Upper lobe of left lung (tissue), 6 donors: ENCODE measurements around the gene SLC25A52. TPM values are rescaled to one million over a fixed set of nuclear protein-coding genes. Genes with fewer than 3 reads are reported as not detected.

Experiments
- ATAC-seq, 2 donors: fragments of 200-7000 bp; cut with Tn5 transposase; one replicate each; pipeline ENCODE4 v1.9.1; 2022; ENCODE audit warnings: mild to moderate bottlenecking in 2 of 2, moderate library complexity in 2 of 2; ENCODE audit not compliant: low FRiP score in 2 of 2
- DNase-seq, 2 donors: peaks; one replicate each; pipeline ENCODE4 v3.0.0-alpha.2; 2019 to 2020
- H3K27ac ChIP-seq, 4 donors: fragments of 200-600 bp; sonication (generic); one replicate each; pipeline ENCODE4 v1.5.1; 2016 to 2019
- H3K27me3 ChIP-seq, 4 donors: fragments of 200-600 bp; sonication (generic); one replicate each; pipeline ENCODE4 v1.5.1; 2017 to 2019
- H3K36me3 ChIP-seq, 4 donors: fragments of 200-600 bp; sonication (generic); one replicate each; pipeline ENCODE4 v1.5.1; 2016 to 2019
- H3K4me1 ChIP-seq, 4 donors: fragments of 200-600 bp; sonication (generic); one replicate each; pipeline ENCODE4 v1.5.1; 2018 to 2019
- H3K4me3 ChIP-seq, 4 donors: fragments of 200-600 bp; sonication (generic); one replicate each; pipeline ENCODE4 v1.5.1; 2017 to 2019; ENCODE audit warnings: mild to moderate bottlenecking in 2 of 4, moderate library complexity in 1 of 4
- H3K9me3 ChIP-seq, 4 donors: fragments of 200-600 bp; sonication (generic); one replicate each; pipeline ENCODE4 v1.5.1; 2018 to 2019
- CTCF ChIP-seq, 6 experiments: fragments of 450-650 bp in 4 of 6; fragments of 200-600 bp in 2 of 6; sonication (generic) in 2 of 6; IDR thresholded peaks; one replicate each; pipeline ENCODE4 v1.5.1; 2016 to 2019; ENCODE audit warnings: antibody characterized with exemption in 6 of 6
- EP300 ChIP-seq, 4 donors: sonication (generic); formaldehyde crosslinking; IDR thresholded peaks; one replicate each; pipeline ENCODE4 v1.5.1; 2017; ENCODE audit warnings: antibody characterized with exemption in 4 of 4, control low read depth in 2 of 4
- POLR2A ChIP-seq, 4 donors: fragments of 450-650 bp; IDR thresholded peaks; one replicate each; pipeline ENCODE4 v1.5.1; 2016 to 2017; ENCODE audit warnings: antibody characterized with exemption in 4 of 4, mild to moderate bottlenecking in 2 of 4
- POLR2AphosphoS5 ChIP-seq, 2 donors: sonication (generic); formaldehyde crosslinking; IDR thresholded peaks; one replicate each; pipeline ENCODE4 v1.5.1; 2017; ENCODE audit warnings: antibody characterized with exemption in 2 of 2
- WGBS, 2 donors: methylation state at CpG; one replicate each; pipeline ENCODE4 v1.1.5; 2017 to 2018; 5-methylcytosine and 5-hydroxymethylcytosine counted together
- total RNA-seq, 6 donors: library from RNA; depleted of rRNA in 4 of 6; stranded (reverse); fragments of >200 nt in 4 of 6; gene quantifications; one replicate each; pipeline versions ENCODE4 v1.1.0 to v1.2.1, GENCODE V29; 2016 to 2021
- donor health status: DM: no; HTN: no; CAD: no; lungs with moderate emphysema.
- donor health status: DM: no; HTN: yes; CAD: no; lungs with severe emphysema.

Gene SLC25A52
- total RNA-seq, 6 donors from 2014 or later, result not detected

GRCh38 chr18:31711365-31712172 lies 49.1 kb downstream of the SLC25A52 start:
- DNase-seq (no peak), ATAC-seq (no peak)
- Histone ChIP-seq H3K36me3 (no peaks in the 10 kb centered on the region), H3K27ac (no peak overlapping the region), H3K27me3 (no peaks in the 10 kb centered on the region), H3K9me3 (no peaks in the 10 kb centered on the region), H3K4me1 (no peaks in the 10 kb centered on the region), H3K4me3 (no peak overlapping the region)
- 76 to 77% methylated on average over 3 of the region's 3 CpGs for WGBS, 2 donors
- no peak for TF ChIP-seq POLR2A (IDR thresholded peaks at IDR 0.05)
- TF ChIP-seq EP300 (IDR thresholded peaks at IDR 0.05), result no peak
- no peak for TF ChIP-seq POLR2AphosphoS5 (IDR thresholded peaks at IDR 0.05)

GRCh38 chr18:31710826-31711225 lies 49.9 kb downstream of the SLC25A52 start:
- TF ChIP-seq POLR2AphosphoS5 (IDR thresholded peaks at IDR 0.05), result no peak
- no peak for TF ChIP-seq EP300 (IDR thresholded peaks at IDR 0.05)
- no peak for TF ChIP-seq CTCF (IDR thresholded peaks at IDR 0.05)
- no peak for TF ChIP-seq POLR2A (IDR thresholded peaks at IDR 0.05)
- Histone ChIP-seq H3K27me3 (no peaks in the 10 kb centered on the region), H3K4me3 (no peak overlapping the region), H3K27ac (no peak overlapping the region), H3K36me3 (no peaks in the 10 kb centered on the region), H3K9me3 (no peaks in the 10 kb centered on the region), H3K4me1 (no peaks in the 10 kb centered on the region)
- ATAC-seq (no peak), DNase-seq (no peak)
- WGBS, 2 donors, result 67 to 75% methylated on average over 3 of the region's 3 CpGs

Other genes with a start within 250 kb of the SLC25A52 start
- 1 to 10 TPM in 1 of 6 donors, under 1 TPM in 1, not detected in 4; 0.86 to 2.4 TPM for gene TTR, start 169.0 kb downstream of the SLC25A52 start, total RNA-seq
- 1 to 10 TPM in 4 of 6 donors, under 1 TPM in 1, not detected in 1; 0.55 to 3.4 (median 1.8) TPM for gene B4GALT6, start 76.3 kb downstream of the SLC25A52 start, total RNA-seq
- 10 to 100 TPM; 14.1 to 56.4 (median 40.2) TPM for gene TRAPPC8, start 182.2 kb upstream of the SLC25A52 start, total RNA-seq